ENCODE measurements around the gene CDH11. TPM values are rescaled to one million over a fixed set of nuclear protein-coding genes. Genes with fewer than 3 reads are reported as not detected.
A peak's percentile ranks its signal among the peaks of the same experiment; 100 is the strongest.

The CDH11 gene
- total RNA-seq, 1 donor from 2014 or later = 42.6 TPM

DNA sequence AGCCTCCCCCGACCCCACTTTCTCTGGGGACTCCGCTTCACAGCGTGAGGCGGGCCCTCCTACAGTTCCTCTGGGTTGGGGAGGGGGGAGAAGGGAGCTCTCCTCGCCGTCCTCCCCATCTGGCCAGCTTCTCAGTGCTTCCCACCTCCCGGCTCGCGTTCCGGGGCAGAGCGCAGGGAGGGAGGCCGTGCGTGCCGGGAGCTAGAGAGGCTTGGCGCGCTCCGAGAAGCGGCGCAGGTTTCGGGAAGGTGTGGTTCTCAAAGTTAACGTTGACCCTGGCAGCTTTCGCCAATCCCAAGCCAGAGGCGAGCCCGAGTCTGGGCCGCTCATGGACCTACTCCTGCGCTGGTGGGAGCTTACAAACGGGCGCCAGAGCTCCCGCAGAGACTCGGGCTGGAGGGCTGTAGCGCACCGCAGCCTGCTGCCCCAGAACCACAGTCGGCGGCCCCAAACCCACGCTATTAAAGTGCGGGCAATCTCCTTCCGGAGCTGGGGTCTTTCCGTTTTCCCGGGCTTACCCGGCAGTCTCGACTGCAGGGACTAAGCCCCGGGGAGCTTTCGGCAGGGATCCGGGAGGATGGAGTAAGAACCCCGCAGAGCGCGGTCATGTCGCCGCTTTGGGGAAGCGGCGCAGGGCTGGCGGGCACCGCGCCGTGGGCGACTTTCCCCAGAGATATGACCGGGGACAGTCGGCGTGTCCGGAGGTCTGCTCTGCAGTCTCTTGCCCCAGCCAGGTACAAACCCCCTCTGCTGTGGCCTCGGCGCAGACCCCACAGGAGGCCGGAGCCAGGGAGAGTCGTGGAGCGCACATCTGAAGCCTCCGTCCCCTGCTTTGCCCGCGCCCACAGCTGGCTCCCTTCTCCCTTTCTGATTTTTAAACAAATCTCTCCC lies 787 bp downstream of the CDH11 start:
- H3K4me1 Mint-ChIP-seq (ENCODE audit: unreplicated experiment) = peaks cover 20% of the 10 kb centered on the region
- H3K27ac Mint-ChIP-seq (ENCODE audit: unreplicated experiment) = no peak overlapping the region
- H3K36me3 Mint-ChIP-seq (ENCODE audit: low read depth, unreplicated experiment) = no peaks in the 10 kb centered on the region
- H3K27me3 Mint-ChIP-seq (ENCODE audit: unreplicated experiment) = peaks cover 11% of the 10 kb centered on the region
- H3K9me3 Mint-ChIP-seq (ENCODE audit: unreplicated experiment) = no peaks in the 10 kb centered on the region
- DNase-seq (ENCODE audit: low spot score) = peak; percentile 35
- TF ChIP-seq, protein P1, sequence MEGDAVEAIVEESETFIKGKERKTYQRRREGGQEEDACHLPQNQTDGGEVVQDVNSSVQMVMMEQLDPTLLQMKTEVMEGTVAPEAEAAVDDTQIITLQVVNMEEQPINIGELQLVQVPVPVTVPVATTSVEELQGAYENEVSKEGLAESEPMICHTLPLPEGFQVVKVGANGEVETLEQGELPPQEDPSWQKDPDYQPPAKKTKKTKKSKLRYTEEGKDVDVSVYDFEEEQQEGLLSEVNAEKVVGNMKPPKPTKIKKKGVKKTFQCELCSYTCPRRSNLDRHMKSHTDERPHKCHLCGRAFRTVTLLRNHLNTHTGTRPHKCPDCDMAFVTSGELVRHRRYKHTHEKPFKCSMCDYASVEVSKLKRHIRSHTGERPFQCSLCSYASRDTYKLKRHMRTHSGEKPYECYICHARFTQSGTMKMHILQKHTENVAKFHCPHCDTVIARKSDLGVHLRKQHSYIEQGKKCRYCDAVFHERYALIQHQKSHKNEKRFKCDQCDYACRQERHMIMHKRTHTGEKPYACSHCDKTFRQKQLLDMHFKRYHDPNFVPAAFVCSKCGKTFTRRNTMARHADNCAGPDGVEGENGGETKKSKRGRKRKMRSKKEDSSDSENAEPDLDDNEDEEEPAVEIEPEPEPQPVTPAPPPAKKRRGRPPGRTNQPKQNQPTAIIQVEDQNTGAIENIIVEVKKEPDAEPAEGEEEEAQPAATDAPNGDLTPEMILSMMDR (IDR thresholded peaks at IDR 0.05; ENCODE audit: unreplicated experiment) = no peak
- peak overlapping the region; percentile 86 for H3K4me3 Mint-ChIP-seq (ENCODE audit: unreplicated experiment)

DNA sequence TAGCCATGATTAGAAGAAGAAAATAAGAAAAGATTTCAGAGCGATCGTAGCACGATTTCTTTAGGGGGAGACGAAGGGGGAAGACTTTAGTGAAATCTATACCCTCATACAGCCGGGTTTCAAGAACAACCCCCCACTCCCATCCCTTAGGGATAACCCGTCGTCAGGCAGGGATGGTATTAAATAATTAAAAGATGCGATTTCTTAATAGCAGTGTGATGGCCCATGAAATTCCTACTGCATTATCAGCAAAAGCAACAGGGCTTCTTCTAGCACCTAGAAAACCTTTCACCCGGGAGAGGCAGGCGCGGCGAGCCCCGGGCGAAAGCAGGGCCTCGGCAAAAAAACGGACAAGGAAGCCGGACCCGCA lies 1.4 kb downstream of the CDH11 start:
- H3K4me1 Mint-ChIP-seq (ENCODE audit: unreplicated experiment) = peaks cover 18% of the 10 kb centered on the region
- H3K36me3 Mint-ChIP-seq (ENCODE audit: low read depth, unreplicated experiment) = no peaks in the 10 kb centered on the region
- no peaks in the 10 kb centered on the region for H3K9me3 Mint-ChIP-seq (ENCODE audit: unreplicated experiment)
- peak overlapping the region; percentile 86 for H3K4me3 Mint-ChIP-seq (ENCODE audit: unreplicated experiment)
- no peak for DNase-seq (ENCODE audit: low spot score)
- H3K27me3 Mint-ChIP-seq (ENCODE audit: unreplicated experiment) = peaks cover 11% of the 10 kb centered on the region
- H3K27ac Mint-ChIP-seq (ENCODE audit: unreplicated experiment) = peak overlapping the region; percentile 54
- TF ChIP-seq, protein P1 (IDR thresholded peaks at IDR 0.05; ENCODE audit: unreplicated experiment) = no peak

DNA sequence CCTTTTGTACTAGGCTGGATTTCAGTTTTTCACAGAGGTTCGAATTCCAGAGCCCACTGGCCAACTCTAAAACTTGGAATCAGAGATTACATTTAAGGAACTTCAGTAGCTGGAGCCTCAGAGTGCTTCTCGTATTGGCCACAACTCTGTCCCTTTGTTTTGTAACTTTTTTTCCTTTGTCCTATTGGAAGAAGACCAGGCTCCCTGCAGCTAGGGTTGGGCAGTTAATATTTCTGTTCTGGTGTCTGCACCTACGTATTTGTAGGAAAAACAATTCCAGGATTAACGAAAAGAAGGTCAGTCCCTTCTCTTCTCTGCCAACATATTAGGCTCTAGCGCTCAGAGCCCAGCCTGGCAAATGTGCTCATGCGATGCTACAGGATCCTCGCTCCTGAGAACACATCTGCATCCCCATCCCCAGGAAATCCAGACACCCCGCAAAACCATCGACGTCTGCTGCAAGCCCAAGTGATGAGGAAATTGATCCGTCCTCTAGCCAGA lies 1.9 kb downstream of the CDH11 start:
- TF ChIP-seq, protein P1 (IDR thresholded peaks at IDR 0.05; ENCODE audit: unreplicated experiment) = no peak
- H3K36me3 Mint-ChIP-seq (ENCODE audit: low read depth, unreplicated experiment) = no peaks in the 10 kb centered on the region
- H3K4me1 Mint-ChIP-seq (ENCODE audit: unreplicated experiment) = peaks cover 18% of the 10 kb centered on the region
- peak overlapping the region; percentile 54 for H3K27ac Mint-ChIP-seq (ENCODE audit: unreplicated experiment)
- no peaks in the 10 kb centered on the region for H3K9me3 Mint-ChIP-seq (ENCODE audit: unreplicated experiment)
- H3K27me3 Mint-ChIP-seq (ENCODE audit: unreplicated experiment) = peaks cover 12% of the 10 kb centered on the region
- DNase-seq (ENCODE audit: low spot score) = no peak
- peak overlapping the region; percentile 86 for H3K4me3 Mint-ChIP-seq (ENCODE audit: unreplicated experiment)

DNA sequence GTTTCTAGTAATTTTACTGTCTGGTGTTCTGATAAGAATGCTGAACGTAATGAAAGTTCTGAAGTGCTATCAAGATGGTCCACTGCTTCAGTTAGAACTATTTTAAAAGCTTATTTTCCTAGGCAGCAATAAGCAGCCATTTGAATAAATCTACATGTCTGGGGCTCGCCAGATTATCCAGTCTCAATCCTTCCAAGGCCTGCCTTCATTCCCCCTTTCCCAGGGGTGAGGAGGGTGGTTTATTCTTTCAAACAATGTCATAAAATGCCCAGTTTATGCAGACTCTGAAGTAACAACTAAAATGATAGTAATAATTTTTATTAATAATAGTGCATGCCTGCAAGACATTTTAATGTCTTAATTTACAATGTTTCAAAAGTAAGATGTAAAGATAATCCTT lies 2.4 kb downstream of the CDH11 start:
- Mint-ChIP-seq H3K4me3 (ENCODE audit: unreplicated experiment) (no peak overlapping the region), H3K36me3 (ENCODE audit: low read depth, unreplicated experiment) (no peaks in the 10 kb centered on the region), H3K27ac (ENCODE audit: unreplicated experiment) (no peak overlapping the region), H3K4me1 (ENCODE audit: unreplicated experiment) (peaks cover 14% of the 10 kb centered on the region), H3K9me3 (ENCODE audit: unreplicated experiment) (no peaks in the 10 kb centered on the region), H3K27me3 (ENCODE audit: unreplicated experiment) (peaks cover 12% of the 10 kb centered on the region)
- no peak for DNase-seq (ENCODE audit: low spot score)
- TF ChIP-seq, protein P1 (IDR thresholded peaks at IDR 0.05; ENCODE audit: unreplicated experiment) = no peak

DNA sequence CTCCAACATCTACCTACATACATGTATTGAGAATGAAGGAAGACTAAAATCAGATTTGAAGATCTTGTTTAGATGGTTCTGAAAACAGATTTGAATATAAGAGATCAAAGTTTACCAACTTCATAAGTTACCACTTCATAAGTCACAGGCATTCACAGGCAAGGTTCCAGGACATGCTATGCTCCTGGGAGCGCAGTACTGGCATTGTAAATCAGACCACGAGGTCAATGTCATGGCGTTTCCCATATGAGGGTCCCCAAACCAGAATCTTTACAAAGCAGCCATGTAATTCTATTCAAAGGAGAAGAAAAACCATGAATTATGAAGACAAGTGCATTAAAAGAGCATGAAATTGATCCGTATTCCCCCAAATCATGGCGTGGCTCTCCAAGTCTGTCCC lies 3.0 kb downstream of the CDH11 start:
- no peak overlapping the region for H3K4me3 Mint-ChIP-seq (ENCODE audit: unreplicated experiment)
- H3K9me3 Mint-ChIP-seq (ENCODE audit: unreplicated experiment) = no peaks in the 10 kb centered on the region
- TF ChIP-seq, protein P1 (IDR thresholded peaks at IDR 0.05; ENCODE audit: unreplicated experiment) = no peak
- no peaks in the 10 kb centered on the region for H3K36me3 Mint-ChIP-seq (ENCODE audit: low read depth, unreplicated experiment)
- H3K27me3 Mint-ChIP-seq (ENCODE audit: unreplicated experiment) = peaks cover 9% of the 10 kb centered on the region
- no peak for DNase-seq (ENCODE audit: low spot score)
- H3K4me1 Mint-ChIP-seq (ENCODE audit: unreplicated experiment) = peaks cover 8% of the 10 kb centered on the region
- H3K27ac Mint-ChIP-seq (ENCODE audit: unreplicated experiment) = no peak overlapping the region

All from endothelial cell (in vitro differentiated cells).